ENCODE results near the gene PACSIN2.
"Not testable (repeated sequence)": the region's sequence is repeated elsewhere in the genome, so short reads cannot be mapped to it uniquely, and the experiment has no call there.

The PACSIN2 gene

GRCh38 chr22:43008921-43009320, 6.0 kb downstream of the PACSIN2 start:
- DNase-seq = no peak

- DNase-seq = no peak
These were observed 6.4 kb downstream of the PACSIN2 start for GRCh38 chr22:43008509-43008908.

- DNase-seq = no peak
These were observed 7.3 kb downstream of the PACSIN2 start for GRCh38 chr22:43007519-43008102.

GRCh38 chr22:43006753-43007152, 8.2 kb downstream of the PACSIN2 start:
- DNase-seq = no peak

- no peak for DNase-seq
These were observed 8.9 kb downstream of the PACSIN2 start for GRCh38 chr22:43006016-43006505.

- no peak for DNase-seq
These were observed 9.8 kb downstream of the PACSIN2 start for GRCh38 chr22:43005106-43005505.

GRCh38 chr22:43004362-43005035, 10.4 kb downstream of the PACSIN2 start:
- DNase-seq = peak; percentile 91

GRCh38 chr22:43002202-43002586, 12.8 kb downstream of the PACSIN2 start:
- no peak for DNase-seq

- no peak for DNase-seq
These were observed 13.4 kb downstream of the PACSIN2 start for GRCh38 chr22:43001271-43002201.

- no peak for DNase-seq
These were observed 14.3 kb downstream of the PACSIN2 start for GRCh38 chr22:43000441-43001175.

GRCh38 chr22:42997582-42998090, 17.3 kb downstream of the PACSIN2 start:
- no peak for DNase-seq

- no peak for DNase-seq
These were observed 18.1 kb downstream of the PACSIN2 start for GRCh38 chr22:42996646-42997365.

- not testable (repeated sequence) for DNase-seq
These were observed 19.3 kb downstream of the PACSIN2 start for GRCh38 chr22:42995654-42996053.

GRCh38 chr22:42994917-42995562, 19.9 kb downstream of the PACSIN2 start:
- DNase-seq = peak; percentile 90

GRCh38 chr22:42994276-42994916, 20.6 kb downstream of the PACSIN2 start:
- DNase-seq = no peak

- peak; percentile 55 for DNase-seq
These were observed 21.2 kb downstream of the PACSIN2 start for GRCh38 chr22:42993651-42994275.

GRCh38 chr22:42992886-42993479, 22.0 kb downstream of the PACSIN2 start:
- DNase-seq = no peak

- DNase-seq = no peak
These were observed 22.9 kb downstream of the PACSIN2 start for GRCh38 chr22:42992092-42992491.

- DNase-seq = no peak
These were observed 23.8 kb downstream of the PACSIN2 start for GRCh38 chr22:42991010-42991651.

Data from GF-D8 (cell line).